ENCODE data around the gene CYP2S1.

CYP2S1 gene

GRCh38 chr19:41195675-41196497 is 2.9 kb downstream of the CYP2S1 start:
- no peak for DNase-seq

GRCh38 chr19:41198559-41198958 is 5.5 kb downstream of the CYP2S1 start:
- no peak for DNase-seq

GRCh38 chr19:41203371-41203770 is 10.4 kb downstream of the CYP2S1 start:
- no peak for DNase-seq

GRCh38 chr19:41204338-41204737 is 11.3 kb downstream of the CYP2S1 start:
- peak; percentile 71 to 75 for DNase-seq

GRCh38 chr19:41205995-41206394 is 13.0 kb downstream of the CYP2S1 start:
- DNase-seq = no peak

DNA sequence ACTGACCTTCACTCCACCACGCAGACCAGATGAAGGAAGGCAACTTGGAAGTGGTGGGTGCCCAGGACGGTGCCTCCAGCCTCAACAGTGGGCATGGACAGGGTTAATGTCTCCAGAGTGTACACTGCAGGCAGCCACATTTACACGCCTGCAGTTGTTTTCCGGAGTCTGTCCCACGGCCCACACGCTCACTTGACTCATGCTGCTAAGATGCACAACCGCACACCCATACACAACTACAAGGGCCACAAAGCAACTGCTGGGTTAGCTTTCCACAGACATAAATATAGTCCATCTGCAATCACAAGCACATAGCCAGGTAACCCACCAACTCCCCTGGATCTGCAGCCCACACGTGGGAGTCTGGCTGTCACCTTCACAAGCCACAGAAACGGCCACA is 13.4 kb downstream of the CYP2S1 start:
- DNase-seq = no peak

- no peak for DNase-seq
These were observed 14.1 kb downstream of the CYP2S1 start for GRCh38 chr19:41206926-41207750.

- no peak for DNase-seq
These were observed 21.1 kb downstream of the CYP2S1 start for GRCh38 chr19:41214161-41214560.

DNA sequence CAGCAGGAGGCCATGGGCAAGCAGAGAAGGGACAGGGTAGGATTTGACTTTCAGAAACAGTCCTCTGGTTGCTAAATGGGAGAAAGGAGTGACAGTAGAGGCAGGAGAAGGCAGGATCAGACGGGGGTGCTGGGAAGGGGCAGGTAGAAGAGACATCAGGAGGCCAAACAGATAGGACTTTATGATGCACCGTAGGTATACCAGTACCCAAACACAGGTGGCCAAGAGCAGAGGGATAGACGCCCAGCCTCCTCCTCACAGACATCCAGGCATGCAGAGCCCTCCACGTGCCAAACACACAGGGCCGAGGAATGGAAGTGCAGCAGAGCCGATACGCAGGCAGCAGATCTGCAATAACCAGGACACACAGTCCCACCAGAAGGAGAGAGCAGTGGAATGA is 24.7 kb downstream of the CYP2S1 start:
- DNase-seq = no peak

DNA sequence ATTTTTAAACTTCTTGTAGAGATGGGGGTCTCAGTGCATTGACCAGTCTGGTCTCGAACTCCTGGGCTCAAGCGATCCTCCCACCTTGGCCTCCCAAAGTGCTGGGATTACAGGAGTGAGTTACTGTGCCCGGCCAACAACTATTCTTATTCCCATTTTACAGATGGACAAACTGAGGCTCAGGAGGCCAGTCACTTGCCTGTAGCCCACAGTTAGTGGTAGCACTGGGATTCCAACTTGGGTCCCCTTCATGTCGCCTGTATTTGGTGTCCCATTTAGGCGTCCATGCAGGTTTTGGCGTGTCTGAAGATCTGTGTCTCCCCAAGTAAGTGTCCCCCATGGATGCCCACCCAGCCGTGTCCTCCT is 25.2 kb downstream of the CYP2S1 start:
- DNase-seq = no peak

DNA sequence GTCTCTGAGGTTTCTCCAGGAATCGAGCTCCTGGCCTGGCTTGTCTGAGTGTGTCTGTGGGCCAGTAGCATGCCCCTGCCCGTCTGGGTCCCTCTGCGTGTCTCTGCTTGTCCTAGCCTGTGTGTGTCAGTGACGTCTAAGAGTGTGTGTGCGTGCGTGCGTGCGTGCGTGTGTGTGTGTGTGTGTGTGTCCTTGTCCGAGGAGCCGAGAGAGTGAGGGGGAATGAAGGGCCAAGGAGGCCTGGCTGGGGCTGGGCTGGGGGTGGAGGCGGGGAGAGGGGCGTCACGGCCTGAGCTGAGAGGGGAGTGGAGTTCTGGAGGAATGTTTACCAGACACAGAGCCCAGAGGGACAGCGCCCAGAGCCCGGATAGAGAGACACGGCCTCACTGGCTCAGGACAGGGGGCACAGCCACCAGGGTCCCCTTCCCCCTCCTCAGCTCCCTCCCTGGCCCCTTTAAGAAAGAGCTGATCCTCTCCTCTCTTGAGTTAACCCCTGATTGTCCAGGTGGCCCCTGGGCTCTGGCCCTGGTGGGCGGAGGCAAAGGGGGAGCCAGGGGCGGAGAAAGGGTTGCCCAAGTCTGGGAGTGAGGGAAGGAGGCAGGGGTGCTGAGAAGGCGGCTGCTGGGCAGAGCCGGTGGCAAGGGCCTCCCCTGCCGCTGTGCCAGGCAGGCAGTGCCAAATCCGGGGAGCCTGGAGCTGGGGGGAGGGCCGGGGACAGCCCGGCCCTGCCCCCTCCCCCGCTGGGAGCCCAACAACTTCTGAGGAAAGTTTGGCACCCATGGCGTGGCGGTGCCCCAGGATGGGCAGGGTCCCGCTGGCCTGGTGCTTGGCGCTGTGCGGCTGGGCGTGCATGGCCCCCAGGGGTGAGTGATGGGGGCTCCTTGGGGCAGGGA is 25.8 kb downstream of the CYP2S1 start, which contains the start of gene AXL:
Gene AXL (plus strand): TSS at position 609 of the 893 bp plus-strand sequence. CDS start 170 bp downstream, at position 779.
- peak; percentile 49 to 77 for DNase-seq

DNA sequence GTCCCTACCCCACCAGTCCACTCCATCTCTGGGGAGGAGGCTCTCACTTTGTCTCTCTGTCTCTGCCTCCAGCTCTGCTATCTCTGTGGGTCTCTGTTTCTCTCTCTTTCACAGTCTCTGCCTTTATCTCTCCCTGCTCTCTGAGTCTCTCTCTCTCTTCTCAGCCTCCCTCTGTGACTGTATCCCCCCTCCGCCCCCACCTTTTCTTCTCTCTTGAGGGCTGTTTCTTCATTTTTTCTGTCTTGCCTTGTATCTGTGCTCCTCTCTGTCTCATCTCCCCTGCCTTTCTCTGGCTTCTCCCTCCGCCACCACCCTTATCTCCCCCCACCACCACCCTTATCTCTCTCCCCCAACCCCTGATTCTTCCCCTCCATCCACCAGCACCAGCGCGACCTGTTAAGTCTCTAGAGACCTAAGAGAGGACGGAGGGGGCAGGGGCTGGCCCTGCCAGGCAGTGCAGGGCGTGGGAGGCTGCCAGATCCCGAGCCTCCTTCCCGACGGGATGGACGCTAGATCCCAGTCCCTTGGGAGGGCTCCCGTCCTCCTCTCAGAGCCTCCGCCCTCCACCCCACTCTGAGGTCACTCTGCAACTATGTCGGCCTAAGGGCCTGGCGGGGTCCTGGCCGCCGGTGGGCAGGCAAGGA is 27.0 kb downstream of the CYP2S1 start:
- no peak for DNase-seq

DNA sequence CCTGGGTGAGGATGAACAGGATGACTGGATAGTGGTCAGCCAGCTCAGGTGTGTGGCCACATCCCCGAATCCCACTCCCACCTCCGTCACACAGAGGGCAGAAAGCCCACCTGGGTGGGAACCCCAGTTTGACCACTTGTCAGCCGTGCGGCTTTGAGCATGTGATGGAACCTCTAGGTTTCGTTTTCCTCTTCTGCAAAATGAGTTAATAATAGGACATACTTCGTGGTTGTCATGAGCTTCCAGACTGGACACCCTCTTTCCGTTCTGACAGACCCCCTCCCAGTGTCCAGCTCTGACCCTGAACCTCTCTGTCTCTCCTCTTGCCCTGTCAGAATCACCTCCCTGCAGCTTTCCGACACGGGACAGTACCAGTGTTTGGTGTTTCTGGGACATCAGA is 27.8 kb downstream of the CYP2S1 start:
- no peak for DNase-seq

DNA sequence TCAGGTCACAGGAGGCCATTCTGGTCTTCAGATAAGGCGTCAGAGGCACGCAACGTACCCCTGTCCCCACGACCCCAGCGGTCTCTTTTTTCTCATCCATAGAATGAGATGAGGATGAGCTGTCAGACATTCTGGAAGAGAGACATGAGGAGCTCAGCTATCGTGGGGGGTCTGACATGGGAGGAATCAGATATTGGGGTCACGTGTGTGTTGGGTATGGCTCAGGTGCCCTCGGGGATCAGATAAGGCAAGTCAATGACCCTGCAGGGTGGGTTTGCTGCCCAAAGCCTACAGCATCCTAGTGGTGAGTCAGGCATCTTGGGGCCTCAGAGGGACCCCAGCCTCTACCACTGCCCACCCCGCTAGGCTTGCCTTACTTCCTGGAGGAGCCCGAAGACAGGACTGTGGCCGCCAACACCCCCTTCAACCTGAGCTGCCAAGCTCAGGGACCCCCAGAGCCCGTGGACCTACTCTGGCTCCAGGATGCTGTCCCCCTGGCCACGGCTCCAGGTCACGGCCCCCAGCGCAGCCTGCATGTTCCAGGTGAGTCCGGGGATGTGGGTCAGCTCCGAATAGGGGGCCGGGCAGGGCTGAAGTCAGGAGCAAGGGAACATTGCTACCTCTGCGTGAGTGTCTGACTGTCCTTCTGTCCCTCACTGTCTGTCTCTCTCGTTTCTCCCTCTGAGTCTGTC is 28.6 kb downstream of the CYP2S1 start:
- no peak for DNase-seq

DNA sequence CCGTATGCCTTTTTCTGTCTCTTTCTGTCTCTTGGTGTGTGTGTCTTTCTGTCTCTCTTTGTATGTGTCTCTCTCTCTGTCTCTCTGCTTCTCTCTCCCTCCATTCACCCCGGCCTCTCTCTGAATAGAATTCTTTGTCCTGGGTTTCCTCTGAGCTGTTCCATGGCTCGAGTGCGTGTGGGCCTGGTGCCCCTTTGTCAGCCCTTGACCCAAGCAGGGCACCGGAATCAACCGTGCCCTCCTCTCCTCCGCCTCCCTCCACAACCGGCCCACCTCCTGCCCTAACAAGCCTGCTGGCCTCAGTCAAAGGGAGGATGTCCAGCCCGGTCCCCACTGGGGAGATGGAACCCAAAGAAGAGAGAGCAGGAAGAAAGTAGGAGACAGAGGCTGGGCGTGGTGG is 29.2 kb downstream of the CYP2S1 start:
- DNase-seq = no peak

- no peak for DNase-seq
These were observed 30.6 kb downstream of the CYP2S1 start for GRCh38 chr19:41223431-41224234.

GRCh38 chr19:41224632-41225031 is 31.6 kb downstream of the CYP2S1 start:
- no peak for DNase-seq

GRCh38 chr19:41225238-41226052 is 32.4 kb downstream of the CYP2S1 start:
- no peak for DNase-seq

DNA sequence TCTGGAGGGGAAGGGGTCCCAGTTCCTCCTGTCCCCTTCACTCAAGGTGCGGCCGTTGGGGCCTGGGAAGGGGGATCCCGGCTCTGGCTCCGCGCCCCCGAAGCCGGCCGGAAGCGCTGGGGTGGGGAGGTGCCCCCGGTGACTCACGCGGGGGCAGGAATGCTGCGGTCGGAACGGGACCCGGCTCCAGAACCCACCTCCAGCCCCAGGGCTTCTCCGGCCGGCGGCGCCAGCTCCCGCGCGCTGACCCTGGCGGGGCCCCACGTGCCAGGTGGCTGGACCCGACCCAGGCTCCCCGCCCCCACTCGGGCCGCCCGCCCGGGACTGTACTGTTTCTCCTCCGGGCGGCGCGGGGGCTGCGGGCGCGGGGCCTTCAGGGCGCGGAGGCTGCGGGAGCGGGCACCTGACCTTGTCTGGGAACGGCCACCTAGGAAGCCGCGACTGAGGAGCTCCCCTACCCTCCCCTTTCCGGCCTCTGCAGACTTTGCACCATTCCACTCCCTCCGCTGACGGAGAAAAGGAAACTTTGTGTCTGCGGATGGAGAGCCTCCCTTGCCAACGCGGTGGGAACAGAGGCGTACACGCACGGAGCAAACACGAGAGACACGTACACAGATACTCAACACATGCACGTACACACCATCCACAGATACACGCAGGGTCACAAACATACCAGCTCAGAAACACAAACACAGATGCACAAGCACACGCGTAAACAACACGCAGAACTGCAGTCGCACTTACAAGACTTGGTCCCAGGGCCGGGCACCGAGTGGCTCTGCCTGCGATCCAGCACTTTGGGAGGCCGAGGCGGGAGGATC is 33.2 kb downstream of the CYP2S1 start:
- peak in 1 of 2 donors; percentile 23 for DNase-seq

All from hippocampal formation (tissue), 2 donors.